ENCODE results near the gene FOXJ3.

The FOXJ3 gene

DNA sequence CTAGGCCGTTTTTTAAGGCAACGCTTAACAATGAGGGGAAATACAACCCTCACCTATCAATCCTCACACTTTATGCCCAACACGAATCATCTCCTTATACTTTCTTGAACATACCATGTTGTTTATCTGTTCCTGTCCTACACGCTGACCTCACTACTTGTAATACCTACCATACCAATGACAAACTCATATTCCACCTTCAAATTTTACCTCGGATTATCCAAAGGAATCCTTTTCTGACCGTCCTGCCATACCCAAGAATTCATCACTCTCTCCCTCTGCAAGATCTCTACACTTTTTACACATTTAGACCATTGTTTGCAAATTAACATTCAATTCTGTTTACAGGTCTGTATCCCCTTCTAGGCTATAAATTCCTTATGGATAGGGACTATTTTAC lies 106.1 kb downstream of the FOXJ3 start:
- DNase-seq (ENCODE audit: low spot score): no peak
- TF ChIP-seq, protein P1, sequence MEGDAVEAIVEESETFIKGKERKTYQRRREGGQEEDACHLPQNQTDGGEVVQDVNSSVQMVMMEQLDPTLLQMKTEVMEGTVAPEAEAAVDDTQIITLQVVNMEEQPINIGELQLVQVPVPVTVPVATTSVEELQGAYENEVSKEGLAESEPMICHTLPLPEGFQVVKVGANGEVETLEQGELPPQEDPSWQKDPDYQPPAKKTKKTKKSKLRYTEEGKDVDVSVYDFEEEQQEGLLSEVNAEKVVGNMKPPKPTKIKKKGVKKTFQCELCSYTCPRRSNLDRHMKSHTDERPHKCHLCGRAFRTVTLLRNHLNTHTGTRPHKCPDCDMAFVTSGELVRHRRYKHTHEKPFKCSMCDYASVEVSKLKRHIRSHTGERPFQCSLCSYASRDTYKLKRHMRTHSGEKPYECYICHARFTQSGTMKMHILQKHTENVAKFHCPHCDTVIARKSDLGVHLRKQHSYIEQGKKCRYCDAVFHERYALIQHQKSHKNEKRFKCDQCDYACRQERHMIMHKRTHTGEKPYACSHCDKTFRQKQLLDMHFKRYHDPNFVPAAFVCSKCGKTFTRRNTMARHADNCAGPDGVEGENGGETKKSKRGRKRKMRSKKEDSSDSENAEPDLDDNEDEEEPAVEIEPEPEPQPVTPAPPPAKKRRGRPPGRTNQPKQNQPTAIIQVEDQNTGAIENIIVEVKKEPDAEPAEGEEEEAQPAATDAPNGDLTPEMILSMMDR (IDR thresholded peaks at IDR 0.05; ENCODE audit: extremely low read depth, missing control alignments): no peak

DNA sequence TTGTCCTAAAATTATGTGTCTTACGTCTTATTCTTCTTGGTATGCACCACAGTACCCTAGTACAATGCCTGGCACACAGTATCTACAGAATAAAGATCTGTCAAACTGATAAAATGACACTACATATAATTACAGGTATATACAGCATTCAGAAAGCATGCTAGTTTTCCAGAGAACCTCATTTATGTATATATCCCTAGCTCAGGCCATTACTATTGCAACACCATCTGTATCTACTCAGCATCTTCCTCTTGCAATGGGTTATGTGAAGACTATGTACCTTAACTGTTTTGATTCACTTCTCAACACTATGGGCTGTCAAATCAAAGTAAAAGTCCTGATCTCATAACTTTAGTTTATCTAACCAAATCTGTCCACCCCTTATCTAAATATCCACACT lies 112.0 kb downstream of the FOXJ3 start:
- TF ChIP-seq, protein P1 (IDR thresholded peaks at IDR 0.05; ENCODE audit: extremely low read depth, missing control alignments): no peak
- DNase-seq (ENCODE audit: low spot score): no peak

DNA sequence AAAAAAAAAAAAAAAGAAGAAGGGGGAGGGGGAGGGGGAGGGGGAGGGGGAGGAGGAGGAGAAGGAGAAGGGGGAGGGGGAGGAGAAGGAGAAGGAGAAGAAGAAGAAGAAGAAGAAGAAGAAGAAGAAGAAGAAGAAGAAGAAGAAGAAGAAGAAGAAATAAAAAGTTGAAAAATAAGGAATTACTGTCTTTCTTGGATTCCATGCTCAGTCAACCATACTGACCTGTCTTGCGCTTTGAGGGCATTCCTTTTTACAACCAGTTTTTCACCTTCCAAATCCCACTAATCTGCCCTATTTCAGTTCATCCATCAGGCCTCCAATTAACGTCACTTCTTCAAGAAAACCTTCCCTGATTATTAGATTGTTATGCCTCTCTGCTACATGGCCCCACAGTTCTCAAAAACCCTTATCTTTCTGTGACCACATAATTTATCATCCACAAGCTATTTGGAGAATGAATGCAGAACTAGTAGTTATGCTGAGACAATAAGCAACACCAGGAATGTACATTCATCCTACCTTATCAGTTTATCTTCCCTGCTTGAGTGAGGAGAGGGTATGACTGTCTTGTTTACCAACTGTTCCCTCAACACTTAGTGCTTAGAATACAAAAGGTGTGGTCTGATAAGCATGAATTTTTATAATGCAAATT lies 113.0 kb downstream of the FOXJ3 start:
- no peak for DNase-seq (ENCODE audit: low spot score)
- TF ChIP-seq, protein P1 (IDR thresholded peaks at IDR 0.05; ENCODE audit: extremely low read depth, missing control alignments): no peak

DNA sequence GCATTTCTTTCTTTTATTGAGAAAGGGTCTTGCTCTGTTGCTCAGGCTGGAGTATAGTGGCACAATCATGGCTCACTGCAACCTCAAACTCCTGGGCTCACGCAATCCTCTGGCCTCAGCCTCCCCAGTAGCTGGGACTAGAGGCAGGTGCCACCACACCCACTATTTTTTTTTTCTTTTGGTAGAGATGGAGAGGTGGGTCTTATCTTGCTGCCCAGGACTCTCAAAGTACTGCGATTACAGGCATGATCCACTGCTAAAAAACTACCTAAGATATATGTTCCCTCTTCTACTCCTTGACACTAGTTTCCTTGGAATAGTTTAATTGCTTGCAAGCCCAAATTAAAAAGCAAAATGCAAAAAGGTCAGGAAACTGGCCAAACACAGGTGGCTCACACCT lies 113.6 kb downstream of the FOXJ3 start:
- no peak for DNase-seq (ENCODE audit: low spot score)
- TF ChIP-seq, protein P1 (IDR thresholded peaks at IDR 0.05; ENCODE audit: extremely low read depth, missing control alignments): no peak

DNA sequence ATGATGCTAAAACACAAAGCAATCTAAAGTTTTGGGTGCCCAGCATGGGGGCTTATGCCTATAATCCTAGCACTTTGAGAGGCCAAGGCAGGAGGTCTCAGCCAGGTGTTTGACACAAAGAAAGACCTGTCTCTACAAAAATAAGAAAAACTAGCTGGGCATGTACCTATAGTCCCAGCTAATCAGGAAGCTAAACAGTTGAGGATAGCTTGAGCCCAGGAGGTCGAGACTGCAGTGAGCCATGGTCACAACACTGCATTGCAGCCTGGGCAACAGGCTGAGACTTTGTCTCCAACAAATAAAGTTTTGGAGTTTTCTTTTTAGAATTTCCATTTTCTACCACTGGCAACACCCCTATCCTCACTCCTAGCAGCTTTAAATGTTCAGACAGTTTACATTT lies 115.4 kb downstream of the FOXJ3 start:
- TF ChIP-seq, protein P1 (IDR thresholded peaks at IDR 0.05; ENCODE audit: extremely low read depth, missing control alignments): no peak
- no peak for DNase-seq (ENCODE audit: low spot score)

DNA sequence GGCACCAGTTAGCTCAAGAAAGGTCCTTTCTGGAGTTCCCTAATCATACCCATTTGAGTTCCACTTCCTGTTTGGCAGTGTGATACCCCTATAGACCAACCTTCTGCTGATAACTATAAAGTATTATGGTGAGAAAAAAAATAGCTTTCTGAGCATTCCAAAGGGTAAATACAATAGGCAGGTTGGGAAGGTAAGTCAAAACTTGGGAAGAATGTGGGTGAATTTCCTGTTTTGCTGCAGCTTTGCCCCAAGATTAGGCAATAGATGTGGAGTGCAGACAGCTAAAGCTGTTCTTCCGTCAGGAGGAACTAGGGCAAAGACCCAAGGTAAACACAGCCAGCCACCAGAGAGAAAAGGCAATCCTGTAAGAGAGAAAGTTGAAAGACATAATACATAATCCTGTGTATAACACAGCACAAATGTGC lies 120.6 kb downstream of the FOXJ3 start:
- no peak for DNase-seq (ENCODE audit: low spot score)
- TF ChIP-seq, protein P1 (IDR thresholded peaks at IDR 0.05; ENCODE audit: extremely low read depth, missing control alignments): no peak

DNA sequence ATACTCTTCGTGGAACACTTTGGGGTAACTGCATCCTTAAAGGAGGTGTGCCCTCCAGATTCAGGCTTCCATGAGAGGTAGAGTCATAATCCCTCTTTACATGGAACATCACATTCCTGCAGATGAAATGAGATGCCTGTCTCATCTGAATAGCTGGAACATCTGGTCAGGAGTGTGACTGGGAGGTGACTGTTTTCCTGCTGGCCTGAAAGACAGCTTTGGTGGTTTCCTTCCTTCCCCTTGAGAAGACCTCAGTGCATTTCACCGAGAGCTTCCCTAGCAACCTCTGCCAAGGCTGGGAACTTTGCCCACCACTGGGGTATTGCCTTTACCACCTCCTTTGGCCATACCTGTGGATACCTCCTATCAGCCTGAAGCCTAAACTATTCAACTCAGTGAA lies 123.8 kb downstream of the FOXJ3 start:
- TF ChIP-seq, protein P1 (IDR thresholded peaks at IDR 0.05; ENCODE audit: extremely low read depth, missing control alignments): no peak
- DNase-seq (ENCODE audit: low spot score): no peak

All from GM20000 (cell line).